Measurements from ENCODE around the gene MYL6B. TPM values are rescaled to one million over a fixed set of nuclear protein-coding genes. Genes with fewer than 3 reads are reported as not detected.

Gene MYL6B
- 10 to 100 TPM in 1 of 3 donors, 1 to 10 TPM in 2; 1.5 to 12.9 (median 9.3) TPM for polyA plus RNA-seq

DNA sequence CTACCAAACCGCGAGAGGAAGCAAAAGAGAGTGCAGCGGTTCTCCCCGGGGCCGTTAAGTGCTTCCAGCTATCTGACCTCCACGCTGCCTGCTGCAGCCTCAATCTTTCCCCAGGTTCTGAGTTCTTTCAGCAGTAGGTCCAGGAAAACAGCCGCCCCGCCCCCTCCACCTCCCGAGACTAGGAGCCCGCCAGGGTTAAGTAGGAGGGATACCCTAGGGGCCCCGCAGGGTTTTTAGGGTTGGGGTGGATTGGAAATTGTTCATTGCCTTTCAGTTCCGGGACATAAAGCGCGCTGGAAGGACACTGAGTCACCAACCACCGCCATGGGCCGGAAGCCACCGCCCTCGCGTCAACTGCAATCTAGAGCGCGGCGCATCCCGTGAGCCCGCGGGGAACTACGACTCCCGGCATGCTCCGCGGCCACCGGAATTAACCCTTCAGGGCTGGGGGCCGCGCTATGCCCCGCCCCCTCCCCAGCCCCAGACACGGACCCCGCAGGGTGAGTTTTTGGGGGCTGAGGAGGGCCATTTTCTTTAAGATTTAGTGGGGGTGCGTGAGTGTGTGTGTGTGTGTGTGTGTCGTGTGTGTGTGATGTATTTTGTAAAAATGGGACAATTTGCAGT lies at the start of gene MYL6B:
MYL6B (plus strand) TSS at position 456 of the 624 bp plus-strand sequence. CDS start 1,332 bp downstream, outside the sequence.
- H3K27me3 Mint-ChIP-seq (ENCODE audit: low read depth in 3 of 3) = peaks cover 5 to 20% (median 5%) of the 10 kb centered on the region in 3 donors
- peak; percentile 87 to 88 (median 87) for DNase-seq
- H3K4me1 Mint-ChIP-seq = peaks cover 33 to 36% of the 10 kb centered on the region in 2 donors
- H3K9me3 Mint-ChIP-seq = no peaks in the 10 kb centered on the region
- peak within 1 kb of the TSS; percentile 89 to 94 (median 92) for H3K4me3 Mint-ChIP-seq
- peak within 1 kb of the TSS; percentile 90 to 98 (median 96) for H3K27ac Mint-ChIP-seq
- no peaks in the 10 kb centered on the region for H3K36me3 Mint-ChIP-seq

DNA sequence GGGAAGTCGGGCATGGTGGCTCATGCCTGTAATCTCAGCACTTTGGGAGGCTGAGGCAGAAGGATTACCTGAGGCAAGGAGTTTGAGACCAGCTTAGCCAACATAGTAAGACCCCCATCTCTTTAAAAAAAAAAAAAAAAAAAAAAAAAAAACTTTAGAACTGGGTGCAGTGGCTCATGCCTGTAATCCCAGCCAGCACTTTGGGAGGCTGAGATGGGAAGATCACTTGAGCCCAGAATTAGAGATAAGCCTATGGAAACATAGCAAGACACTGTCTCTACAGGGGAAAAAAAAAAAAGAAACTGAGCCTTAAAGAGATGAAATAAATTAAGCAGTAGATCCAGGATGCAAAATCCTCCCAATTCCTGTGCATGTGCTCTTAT lies 49.7 kb upstream of the MYL6B start:
- DNase-seq = no peak
- Mint-ChIP-seq H3K27me3 (ENCODE audit: low read depth in 3 of 3) (peaks cover 4 to 14% (median 7%) of the 10 kb centered on the region in 3 donors), H3K9me3 (no peaks in the 10 kb centered on the region), H3K4me3 (peak overlapping the region; percentile 92 to 100 (median 96)), H3K27ac (peak overlapping the region; percentile 93 to 99 (median 96)), H3K36me3 (peaks cover 0 to 5% (median 5%) of the 10 kb centered on the region in 3 donors), H3K4me1 (peaks cover 50 to 57% of the 10 kb centered on the region in 2 donors)

DNA sequence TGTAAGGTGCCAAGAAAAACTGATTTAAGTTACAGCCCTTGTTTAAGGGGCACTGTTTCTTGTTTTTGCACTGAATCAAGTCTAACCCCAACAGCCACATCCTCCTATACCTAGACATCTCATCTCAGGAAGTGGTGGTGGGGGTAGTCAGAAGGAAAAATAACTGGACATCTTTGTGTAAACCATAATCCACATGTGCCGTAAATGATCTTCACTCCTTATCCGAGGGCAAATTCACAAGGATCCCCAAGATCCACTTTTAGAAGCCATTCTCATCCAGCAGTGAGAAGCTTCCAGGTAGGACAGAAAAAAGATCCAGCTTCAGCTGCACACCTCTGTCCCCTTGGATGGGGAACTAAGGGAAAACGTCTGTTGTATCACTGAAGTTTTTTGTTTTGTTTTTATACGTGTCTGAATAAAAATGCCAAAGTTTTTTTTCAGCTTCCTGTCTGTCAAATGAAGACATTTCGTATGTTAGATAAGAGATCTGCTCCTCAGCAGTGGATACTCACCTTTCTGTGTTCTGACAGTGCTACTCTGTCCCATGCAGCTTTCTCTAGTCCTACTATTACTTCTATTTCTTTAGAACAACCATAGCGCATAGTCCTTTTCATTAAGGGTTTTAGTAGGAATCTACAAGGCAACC lies 49.2 kb upstream of the MYL6B start:
- Mint-ChIP-seq H3K36me3 (peaks cover 0 to 10% (median 5%) of the 10 kb centered on the region in 3 donors), H3K4me1 (peaks cover 50 to 57% of the 10 kb centered on the region in 2 donors), H3K27ac (peak overlapping the region; percentile 93 to 99 (median 96)), H3K4me3 (peak overlapping the region; percentile 92 to 100 (median 96)), H3K9me3 (no peaks in the 10 kb centered on the region), H3K27me3 (ENCODE audit: low read depth in 3 of 3) (peaks cover 4 to 13% (median 7%) of the 10 kb centered on the region in 3 donors)
- peak; percentile 44 to 49 (median 49) for DNase-seq

- no peak for DNase-seq
- Mint-ChIP-seq H3K27me3 (ENCODE audit: low read depth in 3 of 3) (peaks cover 4 to 11% (median 7%) of the 10 kb centered on the region in 3 donors), H3K9me3 (no peaks in the 10 kb centered on the region), H3K36me3 (peaks cover 0 to 15% (median 5%) of the 10 kb centered on the region in 3 donors), H3K4me1 (peaks cover 50 to 57% of the 10 kb centered on the region in 2 donors), H3K4me3 (peak overlapping the region; percentile 92 to 100 (median 96)), H3K27ac (peak overlapping the region; percentile 93 to 99 (median 96))
Observed at GRCh38 chr12:56103823-56104108, 48.6 kb upstream of the MYL6B start.

GRCh38 chr12:56104109-56104814 lies 48.1 kb upstream of the MYL6B start, which contains the start of gene PA2G4:
Gene PA2G4 (plus strand): TSS chr12:56104559. CDS start chr12:56104738, 179 bp downstream.
- H3K4me3 Mint-ChIP-seq = peak within 1 kb of the TSS; percentile 92 to 100 (median 96)
- H3K27me3 Mint-ChIP-seq (ENCODE audit: low read depth in 3 of 3) = peaks cover 4 to 11% (median 7%) of the 10 kb centered on the region in 3 donors
- peak within 1 kb of the TSS; percentile 93 to 99 (median 96) for H3K27ac Mint-ChIP-seq
- H3K9me3 Mint-ChIP-seq = no peaks in the 10 kb centered on the region
- peaks cover 50 to 57% of the 10 kb centered on the region in 2 donors for H3K4me1 Mint-ChIP-seq
- H3K36me3 Mint-ChIP-seq = peaks cover 0 to 18% (median 5%) of the 10 kb centered on the region in 3 donors
- peak; percentile 93 to 94 (median 94) for DNase-seq

DNA sequence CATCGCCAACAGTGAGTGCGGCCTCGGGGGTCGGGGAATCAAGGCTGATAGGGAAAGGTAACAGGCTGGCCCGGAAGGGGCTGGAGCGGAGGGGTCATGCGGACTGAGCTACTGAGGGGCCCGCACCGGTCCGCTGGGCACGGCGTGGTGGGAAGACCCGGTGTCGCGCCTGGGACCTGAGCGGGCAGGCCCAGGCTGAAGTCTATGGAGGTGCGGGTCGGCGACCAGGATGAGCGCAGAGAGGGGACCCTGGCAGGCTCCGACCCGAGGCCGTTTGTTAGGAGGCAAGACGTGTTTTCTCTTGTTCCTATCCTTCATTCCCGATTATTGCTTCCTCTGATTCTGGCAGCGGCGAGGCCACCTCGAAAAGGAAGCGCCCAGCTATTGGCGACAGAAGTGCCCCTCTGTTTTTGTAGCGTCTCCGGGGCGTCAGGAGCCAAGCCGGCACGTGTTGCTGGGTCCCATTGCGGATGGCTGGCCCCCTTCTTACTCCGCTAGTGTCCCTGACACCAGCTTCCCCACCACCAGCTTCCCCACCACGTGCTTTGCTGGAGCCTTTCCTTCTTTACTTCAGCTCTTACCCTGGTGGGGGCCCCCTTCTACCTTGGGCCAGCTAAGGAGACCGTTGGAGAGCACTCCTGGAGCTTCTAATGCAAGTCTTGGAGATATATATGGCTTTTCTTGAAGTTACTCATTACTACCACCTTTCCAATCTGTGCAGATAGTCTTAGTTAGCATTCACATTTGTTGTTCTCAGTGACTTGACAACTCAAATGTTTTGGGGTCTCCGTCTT lies 47.4 kb upstream of the MYL6B start:
- peaks cover 50 to 57% of the 10 kb centered on the region in 2 donors for H3K4me1 Mint-ChIP-seq
- peak in 1 of 3 donors; percentile 13 for DNase-seq
- H3K27me3 Mint-ChIP-seq (ENCODE audit: low read depth in 3 of 3) = peaks cover 4 to 11% (median 7%) of the 10 kb centered on the region in 3 donors
- no peaks in the 10 kb centered on the region for H3K9me3 Mint-ChIP-seq
- H3K36me3 Mint-ChIP-seq = peaks cover 0 to 21% (median 5%) of the 10 kb centered on the region in 3 donors
- peak overlapping the region; percentile 93 to 99 (median 96) for H3K27ac Mint-ChIP-seq
- H3K4me3 Mint-ChIP-seq = peak overlapping the region; percentile 92 to 100 (median 96)

DNA sequence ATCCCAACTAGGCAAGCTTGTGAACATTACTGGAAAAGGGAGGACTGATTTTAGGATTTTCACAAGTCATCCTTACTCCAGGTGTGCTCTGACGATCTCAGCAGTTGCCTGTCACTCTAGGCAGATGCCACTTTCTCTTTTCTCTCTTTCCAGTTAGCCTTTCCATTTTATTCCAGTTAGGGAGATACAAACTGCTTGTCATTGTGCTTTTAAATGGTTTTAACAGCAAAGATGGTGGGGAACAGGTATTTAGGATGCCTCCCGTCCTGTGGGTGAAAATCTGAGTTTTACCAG lies 46.8 kb upstream of the MYL6B start:
- H3K36me3 Mint-ChIP-seq = peaks cover 4 to 26% (median 9%) of the 10 kb centered on the region in 3 donors
- no peaks in the 10 kb centered on the region for H3K9me3 Mint-ChIP-seq
- peak overlapping the region; percentile 92 to 100 (median 96) for H3K4me3 Mint-ChIP-seq
- no peak for DNase-seq
- peak overlapping the region; percentile 93 to 99 (median 96) for H3K27ac Mint-ChIP-seq
- H3K27me3 Mint-ChIP-seq (ENCODE audit: low read depth in 3 of 3) = peaks cover 4 to 11% (median 7%) of the 10 kb centered on the region in 3 donors
- peaks cover 50 to 57% of the 10 kb centered on the region in 2 donors for H3K4me1 Mint-ChIP-seq

DNA sequence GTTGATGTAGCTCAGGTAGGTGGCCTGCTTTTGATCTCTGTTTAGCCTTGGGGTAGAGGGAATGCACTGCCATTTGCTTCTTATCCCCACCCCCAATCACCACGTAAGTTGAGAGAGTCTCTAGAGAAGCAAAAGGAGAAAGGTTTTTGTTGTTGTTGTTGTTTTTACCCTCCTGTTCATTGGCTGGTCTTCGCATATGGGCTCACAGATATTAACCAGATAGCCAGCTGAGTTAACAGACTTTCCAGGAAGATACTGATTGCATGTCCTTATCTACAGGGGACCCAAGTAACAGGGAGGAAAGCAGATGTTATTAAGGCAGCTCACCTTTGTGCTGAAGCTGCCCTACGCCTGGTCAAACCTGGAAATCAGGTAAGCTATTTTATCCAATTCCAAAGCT lies 45.1 kb upstream of the MYL6B start:
- DNase-seq = no peak
- peak overlapping the region in 2 of 6 donors; percentile 31 to 75 for H3K27ac Mint-ChIP-seq
- H3K36me3 Mint-ChIP-seq = peaks cover 13 to 36% (median 16%) of the 10 kb centered on the region in 3 donors

GRCh38 chr12:56110571-56110970 lies 41.8 kb upstream of the MYL6B start:
- no peak overlapping the region for H3K4me3 Mint-ChIP-seq
- H3K36me3 Mint-ChIP-seq = peaks cover 21 to 51% (median 24%) of the 10 kb centered on the region in 3 donors
- DNase-seq = no peak
- peaks cover 14 to 15% of the 10 kb centered on the region in 2 donors for H3K4me1 Mint-ChIP-seq
- peaks cover 0 to 2% (median 0%) of the 10 kb centered on the region in 3 donors for H3K27me3 Mint-ChIP-seq (ENCODE audit: low read depth in 3 of 3)
- no peaks in the 10 kb centered on the region for H3K9me3 Mint-ChIP-seq
- H3K27ac Mint-ChIP-seq = peak overlapping the region in 2 of 6 donors; percentile 13 to 17

More for the DNA sequence above, 45.1 kb upstream of the MYL6B start:
- H3K4me1 Mint-ChIP-seq = peaks cover 43 to 47% of the 10 kb centered on the region in 2 donors
- peaks cover 4 to 9% (median 7%) of the 10 kb centered on the region in 3 donors for H3K27me3 Mint-ChIP-seq (ENCODE audit: low read depth in 3 of 3)
- no peaks in the 10 kb centered on the region for H3K9me3 Mint-ChIP-seq
- no peak overlapping the region for H3K4me3 Mint-ChIP-seq

DNA sequence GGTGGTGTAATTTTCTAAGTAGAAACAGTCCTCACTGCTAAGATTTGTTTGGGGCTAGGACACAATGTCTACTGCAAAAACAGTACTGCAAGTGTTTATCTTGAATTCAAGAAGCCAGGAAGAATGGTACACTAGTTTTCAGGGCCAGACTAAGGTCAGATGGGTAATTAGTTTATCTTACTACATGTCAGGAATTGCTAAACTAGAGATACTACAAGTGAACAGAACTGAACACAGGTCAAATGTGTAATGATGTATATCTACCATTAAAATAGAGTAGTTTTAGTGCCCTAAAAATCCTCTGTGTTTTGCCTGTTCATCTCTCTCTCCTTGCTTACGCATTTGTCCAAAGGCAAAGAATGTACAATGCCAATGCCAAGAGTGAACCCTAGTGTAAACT lies 38.3 kb upstream of the MYL6B start:
- peaks cover 27 to 28% of the 10 kb centered on the region in 2 donors for H3K4me1 Mint-ChIP-seq
- H3K9me3 Mint-ChIP-seq = no peaks in the 10 kb centered on the region
- H3K36me3 Mint-ChIP-seq = peaks cover 24 to 40% (median 32%) of the 10 kb centered on the region in 3 donors
- peaks cover 12 to 16% (median 16%) of the 10 kb centered on the region in 3 donors for H3K27me3 Mint-ChIP-seq (ENCODE audit: low read depth in 3 of 3)
- DNase-seq = no peak
- H3K27ac Mint-ChIP-seq = peak overlapping the region; percentile 12 to 69 (median 38)
- H3K4me3 Mint-ChIP-seq = peak overlapping the region in 3 of 5 donors; percentile 11 to 29 (median 19)

- Mint-ChIP-seq H3K27me3 (ENCODE audit: low read depth in 3 of 3) (peaks cover 12 to 20% (median 16%) of the 10 kb centered on the region in 3 donors), H3K9me3 (no peaks in the 10 kb centered on the region), H3K27ac (peak overlapping the region; percentile 96 to 99 (median 98)), H3K4me1 (peaks cover 36 to 37% of the 10 kb centered on the region in 2 donors), H3K36me3 (peaks cover 18 to 33% (median 30%) of the 10 kb centered on the region in 3 donors), H3K4me3 (peak overlapping the region; percentile 95 to 99 (median 97))
- DNase-seq = no peak
Observed at GRCh38 chr12:56115329-56115728, 37.1 kb upstream of the MYL6B start.

- Mint-ChIP-seq H3K36me3 (peaks cover 10 to 25% (median 22%) of the 10 kb centered on the region in 3 donors), H3K27ac (peak within 1 kb of the TSS; percentile 96 to 99 (median 98)), H3K4me3 (peak within 1 kb of the TSS; percentile 95 to 99 (median 97)), H3K4me1 (peaks cover 37 to 39% of the 10 kb centered on the region in 2 donors), H3K9me3 (no peaks in the 10 kb centered on the region), H3K27me3 (ENCODE audit: low read depth in 3 of 3) (peaks cover 12 to 20% (median 16%) of the 10 kb centered on the region in 3 donors)
- DNase-seq = peak; percentile 94 to 95 (median 94)
Observed at GRCh38 chr12:56116267-56117081, 35.9 kb upstream of the MYL6B start, which contains the start of gene RPL41. Gene RPL41 (plus strand): TSS chr12:56116633.
